Chondrocyte (in vitro differentiated cells): Measurements from ENCODE around the gene ADAMTS10. TPM values are rescaled to one million over a fixed set of nuclear protein-coding genes. Genes with fewer than 3 reads are reported as not detected.
"Not testable (repeated sequence)": the region's sequence is repeated elsewhere in the genome, so short reads cannot be mapped to it uniquely, and the experiment has no call there.

Experiments used
- DNase-seq: peaks from one replicate; pipeline ENCODE4 v3.0.0; 2021; ENCODE audit warnings: mixed read lengths, low spot score
- H3K27ac Mint-ChIP-seq: one replicate; pipeline ENCODE4 v1.8.0; 2021; ENCODE audit warnings: mild to moderate bottlenecking, moderate library complexity, mixed read lengths; ENCODE audit not compliant: unreplicated experiment
- H3K27me3 Mint-ChIP-seq: 2 replicates; pipeline ENCODE4 v1.8.0; 2021; ENCODE audit warnings: low read depth, mixed read lengths
- H3K36me3 Mint-ChIP-seq: 2 replicates; pipeline ENCODE4 v1.8.0; 2021; ENCODE audit warnings: low read depth, mixed read lengths
- H3K4me1 Mint-ChIP-seq: 2 replicates; pipeline ENCODE4 v1.8.0; 2021; ENCODE audit warnings: low read depth, mild to moderate bottlenecking, mixed read lengths
- H3K4me3 Mint-ChIP-seq: one replicate; pipeline ENCODE4 v1.8.0; 2021; ENCODE audit warnings: mild to moderate bottlenecking, moderate library complexity, mixed read lengths; ENCODE audit not compliant: unreplicated experiment
- H3K9me3 Mint-ChIP-seq: 2 replicates; pipeline ENCODE4 v1.8.0; 2021; ENCODE audit warnings: low read depth, mixed read lengths
- total RNA-seq: library from RNA; stranded (reverse); gene quantifications from 3 replicates; pipeline ENCODE4 v1.2.1, GENCODE V29; 2021
- TF ChIP-seq, protein P1 (sequence below): fragments of 200-600 bp; sonication (generic); IDR thresholded peaks from 2 replicates; pipeline ENCODE4 v1.5.0; 2021; ENCODE audit warnings: antibody characterized with exemption, mild to moderate bottlenecking, moderate library complexity

ADAMTS10 gene
- total RNA-seq, 1 donor from 2014 or later: 73.6 TPM

DNA sequence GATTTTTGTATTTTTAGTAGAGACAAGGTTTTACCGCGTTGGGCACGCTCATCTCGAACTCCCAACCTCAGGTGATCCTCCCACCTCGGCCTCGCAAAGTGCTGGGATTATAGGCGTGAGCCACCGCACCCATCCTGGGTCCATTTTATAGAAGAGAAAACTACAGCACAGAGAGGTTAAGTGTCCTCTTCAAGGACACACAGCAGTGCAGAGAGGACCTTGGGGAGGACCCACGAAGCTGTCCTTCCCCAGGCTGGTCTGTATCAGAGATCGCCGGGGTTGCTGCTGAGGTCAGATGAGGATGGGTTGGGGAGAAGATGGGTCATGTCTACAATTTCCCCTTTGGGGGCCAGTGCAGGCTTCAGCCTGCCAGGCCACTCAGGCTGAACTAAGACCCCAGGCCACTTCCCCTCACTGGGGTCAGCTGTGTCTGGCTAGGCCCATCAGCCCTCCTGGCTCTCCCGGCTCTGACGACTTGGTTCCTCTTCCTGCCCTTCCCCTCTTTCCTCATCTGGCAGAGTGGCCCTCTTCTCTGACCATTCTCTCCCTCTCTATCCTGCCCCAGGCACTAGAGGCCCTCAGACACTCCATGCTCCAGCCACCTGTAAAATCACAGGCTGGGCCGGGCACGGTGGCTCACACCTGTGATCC is 42.9 kb downstream of the ADAMTS10 start:
- Mint-ChIP-seq H3K27me3 (no peaks in the 10 kb centered on the region), H3K36me3 (no peaks in the 10 kb centered on the region), H3K4me1 (peaks cover 11% of the 10 kb centered on the region), H3K4me3 (no peak overlapping the region), H3K9me3 (no peaks in the 10 kb centered on the region), H3K27ac (no peak overlapping the region)
- no peak for DNase-seq
- TF ChIP-seq, protein P1, sequence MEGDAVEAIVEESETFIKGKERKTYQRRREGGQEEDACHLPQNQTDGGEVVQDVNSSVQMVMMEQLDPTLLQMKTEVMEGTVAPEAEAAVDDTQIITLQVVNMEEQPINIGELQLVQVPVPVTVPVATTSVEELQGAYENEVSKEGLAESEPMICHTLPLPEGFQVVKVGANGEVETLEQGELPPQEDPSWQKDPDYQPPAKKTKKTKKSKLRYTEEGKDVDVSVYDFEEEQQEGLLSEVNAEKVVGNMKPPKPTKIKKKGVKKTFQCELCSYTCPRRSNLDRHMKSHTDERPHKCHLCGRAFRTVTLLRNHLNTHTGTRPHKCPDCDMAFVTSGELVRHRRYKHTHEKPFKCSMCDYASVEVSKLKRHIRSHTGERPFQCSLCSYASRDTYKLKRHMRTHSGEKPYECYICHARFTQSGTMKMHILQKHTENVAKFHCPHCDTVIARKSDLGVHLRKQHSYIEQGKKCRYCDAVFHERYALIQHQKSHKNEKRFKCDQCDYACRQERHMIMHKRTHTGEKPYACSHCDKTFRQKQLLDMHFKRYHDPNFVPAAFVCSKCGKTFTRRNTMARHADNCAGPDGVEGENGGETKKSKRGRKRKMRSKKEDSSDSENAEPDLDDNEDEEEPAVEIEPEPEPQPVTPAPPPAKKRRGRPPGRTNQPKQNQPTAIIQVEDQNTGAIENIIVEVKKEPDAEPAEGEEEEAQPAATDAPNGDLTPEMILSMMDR: no peak

DNA sequence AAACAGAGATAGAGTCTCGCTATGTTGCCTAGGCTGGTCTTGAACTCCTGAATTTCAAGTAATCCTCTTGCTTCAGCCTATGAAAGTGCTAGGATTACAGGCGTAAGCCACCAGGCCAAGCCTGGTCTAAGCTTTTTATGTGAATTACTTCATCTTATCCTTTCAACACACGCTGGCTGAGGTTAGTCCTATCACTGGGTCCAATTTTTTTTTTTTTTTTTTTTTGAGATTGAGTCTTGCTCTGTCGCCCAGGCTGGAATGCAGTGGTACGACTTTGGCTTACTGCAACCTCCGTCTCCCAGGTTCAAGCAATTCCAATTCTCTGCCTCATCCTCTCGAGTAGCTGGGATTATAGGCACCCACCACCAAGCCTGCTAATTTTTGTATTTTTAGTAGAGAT is 43.7 kb downstream of the ADAMTS10 start:
- no peak overlapping the region for H3K4me3 Mint-ChIP-seq
- no peaks in the 10 kb centered on the region for H3K9me3 Mint-ChIP-seq
- H3K4me1 Mint-ChIP-seq: peaks cover 11% of the 10 kb centered on the region
- H3K27me3 Mint-ChIP-seq: no peaks in the 10 kb centered on the region
- no peaks in the 10 kb centered on the region for H3K36me3 Mint-ChIP-seq
- DNase-seq: no peak
- no peak overlapping the region for H3K27ac Mint-ChIP-seq
- TF ChIP-seq, protein P1: no peak

DNA sequence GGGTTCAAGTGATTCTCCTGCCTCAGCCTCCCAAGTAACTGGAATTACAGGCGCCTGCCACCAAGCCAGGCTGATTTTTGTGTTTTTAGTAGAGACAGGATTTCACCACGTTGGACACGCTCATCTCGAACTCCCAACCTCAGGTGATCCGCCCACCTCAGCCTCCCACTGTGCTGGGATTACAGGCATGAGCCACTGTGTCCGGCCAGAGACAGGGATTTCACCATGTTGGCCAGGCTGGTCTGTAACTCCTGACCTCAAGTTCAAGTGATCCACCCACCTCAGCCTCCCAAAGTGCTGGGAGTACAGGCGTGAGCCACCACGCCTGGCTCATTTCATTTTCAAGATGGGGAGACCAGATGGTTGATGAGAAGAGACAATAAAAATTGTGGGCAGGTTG is 45.6 kb downstream of the ADAMTS10 start:
- DNase-seq, H3K27ac Mint-ChIP-seq, H3K4me3 Mint-ChIP-seq, H3K27me3 Mint-ChIP-seq, H3K4me1 Mint-ChIP-seq, H3K36me3 Mint-ChIP-seq, H3K9me3 Mint-ChIP-seq: not testable (repeated sequence)

DNA sequence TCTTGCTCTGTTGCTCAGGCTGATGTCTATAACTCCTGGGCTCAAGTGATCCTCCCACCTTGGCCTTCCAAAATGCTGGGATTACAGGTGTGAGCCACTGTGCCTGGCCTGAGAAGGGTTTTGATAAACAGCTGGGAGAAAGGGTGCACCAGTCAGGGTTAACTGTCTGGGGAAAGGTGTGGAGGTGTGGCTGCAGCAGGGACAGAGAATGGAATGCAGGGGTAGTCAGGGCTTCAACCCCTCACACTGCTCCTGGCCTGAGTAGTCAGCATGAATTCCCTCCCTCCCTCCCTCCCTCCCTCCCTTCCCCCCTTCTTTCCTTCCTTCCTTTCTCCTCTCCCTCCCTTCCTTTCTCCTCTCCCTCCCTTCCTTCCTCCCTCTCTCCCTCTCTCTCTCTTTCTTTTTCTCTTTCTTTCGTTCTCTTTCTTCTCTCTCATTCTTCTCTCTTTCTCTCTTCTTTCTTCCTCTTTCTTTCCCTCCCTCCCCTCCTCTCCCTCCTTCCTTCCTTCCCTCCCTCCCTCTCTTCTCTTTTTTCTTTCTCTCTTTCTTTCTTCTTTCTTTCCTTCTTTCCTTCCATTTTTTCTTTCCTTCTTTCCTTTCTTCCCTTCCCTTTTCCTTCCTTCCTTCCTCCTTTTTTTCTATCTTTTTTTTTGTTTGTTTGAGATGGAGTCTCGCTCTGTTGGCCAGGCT is 49.3 kb downstream of the ADAMTS10 start:
- no peaks in the 10 kb centered on the region for H3K36me3 Mint-ChIP-seq
- H3K4me3 Mint-ChIP-seq: no peak overlapping the region
- TF ChIP-seq, protein P1: no peak
- no peak overlapping the region for H3K27ac Mint-ChIP-seq
- H3K9me3 Mint-ChIP-seq: no peaks in the 10 kb centered on the region
- DNase-seq: no peak
- no peaks in the 10 kb centered on the region for H3K4me1 Mint-ChIP-seq
- no peaks in the 10 kb centered on the region for H3K27me3 Mint-ChIP-seq

DNA sequence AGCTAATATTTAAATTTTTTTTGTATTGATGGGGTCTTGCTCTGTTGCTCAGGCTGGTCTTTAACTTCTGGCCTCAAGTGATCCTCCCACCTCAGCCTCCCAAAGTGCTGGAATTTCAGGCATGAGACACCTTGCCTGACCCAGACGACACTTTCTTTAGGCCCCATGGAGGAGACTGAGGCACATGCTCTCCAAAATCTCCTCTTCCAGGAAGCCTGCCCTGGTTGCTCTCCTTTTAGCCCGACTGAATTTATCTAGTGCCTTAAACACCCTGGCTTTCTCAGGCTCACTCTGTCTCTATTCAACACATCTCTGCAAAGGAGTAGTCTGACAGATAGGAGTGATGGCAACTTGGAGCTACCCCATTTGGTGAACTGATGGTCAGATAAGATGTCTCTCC is 52.2 kb downstream of the ADAMTS10 start:
- no peaks in the 10 kb centered on the region for H3K9me3 Mint-ChIP-seq
- no peak overlapping the region for H3K27ac Mint-ChIP-seq
- no peak for DNase-seq
- no peaks in the 10 kb centered on the region for H3K4me1 Mint-ChIP-seq
- no peaks in the 10 kb centered on the region for H3K27me3 Mint-ChIP-seq
- H3K36me3 Mint-ChIP-seq: no peaks in the 10 kb centered on the region
- H3K4me3 Mint-ChIP-seq: no peak overlapping the region
- TF ChIP-seq, protein P1: no peak
